WTC11 (cell line): ENCODE data around the gene STX5. TPM values are rescaled to one million over a fixed set of nuclear protein-coding genes. Genes with fewer than 3 reads are reported as not detected.

Source experiments
- ATAC-seq: fragments of 200-7000 bp; cut with Tn5 transposase; 2 replicates; pipeline ENCODE4 v1.10.0; 2021; ENCODE audit warnings: mild to moderate bottlenecking, moderate library complexity
- CTCF ChIA-PET: fragments of 300-600 bp; sonication (Branson Sonifier 250); formaldehyde crosslinking; loops from one replicate; lab custom pipeline; 2021; ENCODE audit warnings: antibody characterized with exemption; lab: Charles Lee
- POLR2A ChIA-PET: fragments of 350-600 bp; sonication (Branson Sonifier 250); formaldehyde crosslinking; loops from one replicate; lab custom pipeline; 2021; ENCODE audit warnings: antibody characterized with exemption; lab: Charles Lee
- DNase-seq: peaks from one replicate; pipeline ENCODE4 v3.0.0; 2021; ENCODE audit warnings: low spot score
- H3K27ac Mint-ChIP-seq: 2 replicates; pipeline ENCODE4 v1.8.0; 2021; ENCODE audit warnings: mixed read lengths
- H3K27me3 Mint-ChIP-seq: 2 replicates; pipeline ENCODE4 v1.8.0; 2021; ENCODE audit warnings: low read depth, mild to moderate bottlenecking, moderate library complexity, mixed read lengths
- H3K36me3 Mint-ChIP-seq: 2 replicates; pipeline ENCODE4 v1.8.0; 2021; ENCODE audit warnings: mixed read lengths
- H3K4me1 Mint-ChIP-seq: 2 replicates; pipeline ENCODE4 v1.8.0; 2022; ENCODE audit warnings: mixed read lengths
- H3K4me3 Mint-ChIP-seq: 2 replicates; pipeline ENCODE4 v1.8.0; 2021; ENCODE audit warnings: mild to moderate bottlenecking, moderate library complexity, mixed read lengths
- H3K9me3 Mint-ChIP-seq: 2 replicates; pipeline ENCODE4 v1.8.0; 2021; ENCODE audit warnings: mixed read lengths
- AFF4 ChIP-seq: sonication (generic); formaldehyde crosslinking; IDR thresholded peaks from 2 replicates; pipeline ENCODE4 v1.8.1; 2023; ENCODE audit warnings: mild to moderate bottlenecking, missing genetic modification reagents, borderline replicate concordance
- CDX4 ChIP-seq: fragments of 250-450 bp; sonication (Bioruptor Pico); IDR thresholded peaks from 2 replicates; pipeline ENCODE4 v1.9.0; 2021; ENCODE audit warnings: moderate library complexity, mild to moderate bottlenecking, inconsistent platforms, borderline replicate concordance
- FOXK1 ChIP-seq: sonication (generic); formaldehyde crosslinking; IDR thresholded peaks from 2 replicates; pipeline ENCODE4 v1.8.0; 2022; ENCODE audit warnings: mild to moderate bottlenecking, moderate library complexity, missing genetic modification reagents
- GABPB1 ChIP-seq: sonication (generic); formaldehyde crosslinking; IDR thresholded peaks from 2 replicates; pipeline ENCODE4 v1.8.1; 2023; ENCODE audit warnings: mild to moderate bottlenecking, missing genetic modification reagents
- GRHL2 ChIP-seq: fragments of 250-450 bp; sonication (Bioruptor Pico); IDR thresholded peaks from 2 replicates; pipeline ENCODE4 v1.8.0; 2022; ENCODE audit warnings: mild to moderate bottlenecking, moderate library complexity; ENCODE audit not compliant: insufficient replicate concordance, severe bottlenecking
- HMGXB4 ChIP-seq: sonication (generic); formaldehyde crosslinking; IDR thresholded peaks from 2 replicates; pipeline ENCODE4 v1.8.1; 2023; ENCODE audit warnings: mild to moderate bottlenecking, moderate library complexity, missing genetic modification reagents
- IRF1 ChIP-seq: sonication (generic); formaldehyde crosslinking; IDR thresholded peaks from 2 replicates; pipeline ENCODE4 v1.8.0; 2023; ENCODE audit warnings: missing genetic modification reagents
- IRF2 ChIP-seq: sonication (generic); formaldehyde crosslinking; IDR thresholded peaks from 2 replicates; pipeline ENCODE4 v1.8.0; 2022; ENCODE audit warnings: low read depth, missing genetic modification reagents, borderline replicate concordance
- MYBL2 ChIP-seq: sonication (generic); formaldehyde crosslinking; IDR thresholded peaks from 2 replicates; pipeline ENCODE4 v1.8.1; 2023; ENCODE audit warnings: mild to moderate bottlenecking, moderate library complexity, missing genetic modification reagents
- PRDM15 ChIP-seq: sonication (generic); formaldehyde crosslinking; IDR thresholded peaks from 2 replicates; pipeline ENCODE4 v1.8.0; 2022; ENCODE audit warnings: missing genetic modification reagents
- SMAD4 ChIP-seq: sonication (generic); formaldehyde crosslinking; IDR thresholded peaks from 2 replicates; pipeline ENCODE4 v1.8.0; 2022; ENCODE audit warnings: mild to moderate bottlenecking, missing genetic modification reagents
- ZNF512 ChIP-seq: sonication (generic); formaldehyde crosslinking; IDR thresholded peaks from 2 replicates; pipeline ENCODE4 v1.8.1; 2022; ENCODE audit warnings: missing genetic modification reagents, borderline replicate concordance
- ZNF671 ChIP-seq: fragments of 250-450 bp; sonication (Bioruptor Pico); IDR thresholded peaks from 2 replicates; pipeline ENCODE4 v1.8.0; 2021; ENCODE audit warnings: mild to moderate bottlenecking
- total RNA-seq: library from RNA; stranded (reverse); gene quantifications from 3 replicates; pipeline ENCODE4 v1.2.3, GENCODE V29; 2021

Gene STX5
- total RNA-seq, 1 experiment from 2014 or later: 30.2 TPM

GRCh38 chr11:62796281-62796680, 35.6 kb downstream of the STX5 start:
- CTCF ChIA-PET: interaction anchor here (0.6 to 2.5 kb wide), 5 partner anchors 10 to 90 kb away, joined by 3 to 17 read pairs (median 4); partner anchors contain the start of genes POLR2G, SLC3A2 and TMEM179B
- no peak for DNase-seq
- Mint-ChIP-seq H3K4me3 (no peak overlapping the region), H3K4me1 (peaks cover 8% of the 10 kb centered on the region), H3K9me3 (no peaks in the 10 kb centered on the region)
- no peak for ATAC-seq
- TF ChIP-seq GRHL2 (CRISPR knock-in tag): no peak
- no peak for TF ChIP-seq IRF1 (CRISPR knock-in tag)
- no peak for TF ChIP-seq GABPB1 (CRISPR knock-in tag)
- TF ChIP-seq ZNF671 (CRISPR knock-in tag): no peak
- no peak for TF ChIP-seq MYBL2 (CRISPR knock-in tag)
- no peak for TF ChIP-seq ZNF512 (CRISPR knock-in tag)
- no peak for TF ChIP-seq HMGXB4 (CRISPR knock-in tag)
- TF ChIP-seq SMAD4 (CRISPR knock-in tag): no peak
- no peak for TF ChIP-seq FOXK1
- no peak for TF ChIP-seq AFF4 (CRISPR knock-in tag)
- no peak for TF ChIP-seq CDX4 (CRISPR knock-in tag)
- TF ChIP-seq IRF2 (CRISPR knock-in tag): no peak
- no peak for TF ChIP-seq PRDM15 (CRISPR knock-in tag)
- TF ChIP-seq, all 79 proteins: peak for 0
- no peaks in the 10 kb centered on the region for H3K27me3 Mint-ChIP-seq
- POLR2A ChIA-PET: interaction anchor here (0.6 kb wide), 2 partner anchors 33 to 67 kb away, joined by 3 read pairs; no protein-coding TSS in a partner anchor
- peak overlapping the region; percentile 71 for H3K27ac Mint-ChIP-seq
- H3K36me3 Mint-ChIP-seq: peaks cover 69% of the 10 kb centered on the region
